Neuronal stem cell (in vitro differentiated cells): ENCODE results near the gene IBA57.

Experiments
- DNase-seq: peaks from one replicate; pipeline ENCODE4 v3.0.0-alpha.2; 2013; ENCODE audit warnings: low spot score
- H2AFZ ChIP-seq: one replicate; pipeline ENCODE4 v1.6.1; 2013; ENCODE audit warnings: mild to moderate bottlenecking, low read length, inconsistent platforms
- H2AK5ac ChIP-seq: 2 replicates; pipeline ENCODE4 v1.6.1; 2013; ENCODE audit warnings: low read depth, mild to moderate bottlenecking, inconsistent platforms, low read length, moderate library complexity, mixed read lengths
- H2BK120ac ChIP-seq: 2 replicates; pipeline ENCODE4 v1.6.1; 2013; ENCODE audit warnings: low read depth, mild to moderate bottlenecking, inconsistent platforms, low read length, moderate library complexity, mixed read lengths
- H2BK12ac ChIP-seq: one replicate; pipeline ENCODE4 v1.6.1; 2013; ENCODE audit warnings: low read length, inconsistent platforms
- H2BK15ac ChIP-seq: 2 replicates; pipeline ENCODE4 v1.6.1; 2013; ENCODE audit warnings: mild to moderate bottlenecking, low read length, inconsistent platforms, mixed read lengths
- H2BK5ac ChIP-seq: one replicate; pipeline ENCODE4 v1.6.1; 2013; ENCODE audit warnings: inconsistent platforms, mild to moderate bottlenecking, low read length, moderate library complexity
- H3K14ac ChIP-seq: one replicate; pipeline ENCODE4 v1.6.1; 2013; ENCODE audit warnings: low read length, inconsistent platforms
- H3K18ac ChIP-seq: 2 replicates; pipeline ENCODE4 v1.6.1; 2013; ENCODE audit warnings: low read length, inconsistent platforms
- H3K23ac ChIP-seq: 2 replicates; pipeline ENCODE4 v1.6.1; 2013; ENCODE audit warnings: low read depth, mild to moderate bottlenecking, mixed read lengths, low read length, inconsistent platforms; ENCODE audit not compliant: poor library complexity
- H3K27ac ChIP-seq: replicated peaks from 3 replicates; pipeline ENCODE4 v1.5.1; 2013; ENCODE audit warnings: low read length, inconsistent platforms
- H3K27me3 ChIP-seq, 3 experiments: 2 replicates each; pipeline ENCODE4 v1.6.1; 2013; ENCODE audit warnings: low read length in 3 of 3, mild to moderate bottlenecking in 2 of 3, inconsistent platforms in 1 of 3, low read depth in 1 of 3, mixed read lengths in 1 of 3, moderate library complexity in 1 of 3; ENCODE audit not compliant: control insufficient read depth in 3 of 3, insufficient read depth in 3 of 3
- H3K36me3 ChIP-seq, 2 donors: replicated peaks in 1 of 2; 2 replicates each; pipeline ENCODE4 v1.6.1; 2013; ENCODE audit warnings: low read length in 2 of 2; ENCODE audit not compliant: control insufficient read depth in 2 of 2, insufficient read depth in 2 of 2
- H3K4ac ChIP-seq: 2 replicates; pipeline ENCODE4 v1.6.1; 2013; ENCODE audit warnings: inconsistent platforms, mild to moderate bottlenecking, low read length, moderate library complexity
- H3K4me1 ChIP-seq, 2 donors: 1 replicate in 1 of 2; 2 replicates in 1 of 2; pipeline ENCODE4 v1.6.1; 2013; ENCODE audit warnings: low read length in 2 of 2, low read depth in 1 of 2; ENCODE audit not compliant: control insufficient read depth in 2 of 2, insufficient read depth in 1 of 2
- H3K4me2 ChIP-seq: one replicate; pipeline ENCODE4 v1.6.1; 2013; ENCODE audit warnings: mild to moderate bottlenecking, low read length, inconsistent platforms; ENCODE audit not compliant: insufficient read depth, poor library complexity, severe bottlenecking
- H3K4me3 ChIP-seq, 2 donors: 2 replicates each; pipeline ENCODE4 v1.5.1; 2013; ENCODE audit warnings: low read length in 2 of 2, mild to moderate bottlenecking in 2 of 2, inconsistent platforms in 1 of 2, moderate library complexity in 1 of 2
- H3K79me1 ChIP-seq: one replicate; pipeline ENCODE4 v1.6.1; 2013; ENCODE audit warnings: low read depth, mild to moderate bottlenecking, inconsistent platforms, low read length, moderate library complexity
- H3K9ac ChIP-seq: one replicate; pipeline ENCODE4 v1.6.1; 2013; ENCODE audit warnings: mild to moderate bottlenecking, low read depth, low read length, inconsistent platforms; ENCODE audit not compliant: poor library complexity
- H3K9me3 ChIP-seq, 2 donors: replicated peaks in 1 of 2; 2 replicates each; pipeline versions ENCODE3 to v1.6.1; 2013; ENCODE audit warnings: low read length in 2 of 2, mild to moderate bottlenecking in 2 of 2, inconsistent platforms in 1 of 2, low read depth in 1 of 2, mixed read lengths in 1 of 2, moderate library complexity in 1 of 2; ENCODE audit not compliant: control insufficient read depth in 2 of 2, insufficient read depth in 1 of 2
- H4K8ac ChIP-seq: one replicate; pipeline ENCODE4 v1.6.1; 2013; ENCODE audit warnings: low read depth, mild to moderate bottlenecking, inconsistent platforms, low read length, moderate library complexity
- H4K91ac ChIP-seq: one replicate; pipeline ENCODE4 v1.6.1; 2013; ENCODE audit warnings: low read length, low read depth, mild to moderate bottlenecking, inconsistent platforms; ENCODE audit not compliant: poor library complexity
- WGBS, 2 donors: extraction: QIAGEN DNeasy Blood & Tissue Kit; methylation state at CpG; one replicate each; pipeline ENCODE4 v1.1.7; 2013; ENCODE audit warnings: missing lambda C conversion rate in 2 of 2, mixed read lengths in 1 of 2; ENCODE audit not compliant: insufficient read length in 2 of 2, insufficient replicate concordance in 1 of 2; ENCODE audit errors: extremely low coverage in 2 of 2; 5-methylcytosine and 5-hydroxymethylcytosine counted together

The IBA57 gene

DNA sequence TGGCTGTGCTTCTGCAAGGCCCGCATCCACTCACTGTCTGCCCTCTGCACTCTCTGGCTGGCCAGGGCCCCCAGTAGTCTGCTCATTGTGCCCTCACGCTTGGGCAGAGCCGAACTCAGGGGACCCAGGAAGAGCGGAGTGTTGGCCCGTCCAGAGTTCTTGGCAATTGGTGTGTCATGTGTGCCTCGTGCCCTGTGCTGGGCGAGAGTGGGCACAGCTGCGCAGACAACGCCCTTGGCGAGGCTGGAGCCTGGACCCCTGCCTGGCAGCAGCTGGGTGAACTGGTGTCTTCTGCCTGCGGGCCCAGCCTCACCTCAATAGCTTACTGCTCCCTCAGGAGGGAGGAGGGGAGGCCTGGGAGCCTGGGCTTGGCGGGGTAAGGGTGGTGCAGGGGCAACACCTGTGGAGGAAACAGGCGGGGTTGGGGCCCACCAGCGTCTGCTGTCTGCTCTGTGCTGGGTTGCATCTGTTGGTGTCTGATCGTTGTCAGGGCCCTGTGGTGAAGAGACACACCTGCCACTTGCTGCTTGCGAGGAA, 23.4 kb upstream of the IBA57 start:
- H4K8ac ChIP-seq: no peak overlapping the region
- H3K4me2 ChIP-seq: no peak overlapping the region
- H2AK5ac ChIP-seq: no peak overlapping the region
- no peak overlapping the region for H3K27ac ChIP-seq
- no peak overlapping the region for H3K18ac ChIP-seq
- H2BK12ac ChIP-seq: no peak overlapping the region
- no peak overlapping the region for H2AFZ ChIP-seq
- H3K79me1 ChIP-seq: peaks cover 32% of the 10 kb centered on the region
- no CpG with 5 or more reads among the region's 16 CpGs for WGBS, 2 donors
- peak overlapping the region in 1 of 2 donors; percentile 96 for H3K4me3 ChIP-seq
- no peak overlapping the region for H3K23ac ChIP-seq
- no peak overlapping the region for H4K91ac ChIP-seq
- peaks cover 0 to 2% (median under 1%) of the 10 kb centered on the region in 3 experiments for H3K27me3 ChIP-seq
- no peak overlapping the region for H2BK120ac ChIP-seq
- no peak overlapping the region for H3K9ac ChIP-seq
- DNase-seq: no peak
- peaks cover 6 to 10% of the 10 kb centered on the region in 2 donors for H3K4me1 ChIP-seq
- no peak overlapping the region for H2BK5ac ChIP-seq
- no peak overlapping the region for H3K4ac ChIP-seq
- H2BK15ac ChIP-seq: no peak overlapping the region
- H3K14ac ChIP-seq: no peak overlapping the region
- no peaks in the 10 kb centered on the region for H3K9me3 ChIP-seq
- H3K36me3 ChIP-seq: peaks cover 0 to 36% of the 10 kb centered on the region in 2 donors

DNA sequence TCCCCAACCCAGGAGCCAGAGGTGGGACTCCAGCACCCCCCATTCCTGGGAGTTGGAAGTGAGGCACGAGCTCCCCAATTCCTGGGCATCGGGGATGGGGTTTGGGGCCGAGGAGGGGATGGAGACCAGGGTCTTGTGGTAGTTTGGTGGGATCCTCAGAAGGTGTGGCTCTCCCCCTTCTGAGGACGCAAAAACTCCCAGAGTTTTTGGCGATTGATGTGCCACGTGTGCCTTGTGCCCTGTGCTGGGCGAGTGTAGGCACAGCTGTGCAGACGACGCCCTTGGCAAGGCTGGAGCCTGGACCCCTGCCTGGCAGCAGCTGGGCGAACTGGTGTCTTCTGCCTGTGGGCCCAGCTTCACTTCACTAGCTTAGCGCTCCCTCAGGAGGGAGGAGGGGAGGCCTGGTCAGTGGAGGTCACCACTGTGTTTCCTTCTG, 22.9 kb upstream of the IBA57 start:
- Histone ChIP-seq H2BK12ac (peak overlapping the region; percentile 22), H3K4me2 (no peak overlapping the region), H3K14ac (no peak overlapping the region), H3K4me3 (peak overlapping the region; percentile 6 to 19), H3K36me3 (peaks cover 0 to 41% of the 10 kb centered on the region in 2 donors), H2AK5ac (no peak overlapping the region), H3K9me3 (no peaks in the 10 kb centered on the region), H3K4me1 (peaks cover 6 to 10% of the 10 kb centered on the region in 2 donors), H3K27ac (no peak overlapping the region), H2BK15ac (no peak overlapping the region), H3K23ac (no peak overlapping the region), H3K18ac (no peak overlapping the region), H3K4ac (no peak overlapping the region), H4K91ac (no peak overlapping the region), H3K79me1 (peaks cover 35% of the 10 kb centered on the region), H4K8ac (no peak overlapping the region), H3K9ac (no peak overlapping the region), H3K27me3 (peaks cover 0 to under 1% (median 0%) of the 10 kb centered on the region in 3 experiments), H2AFZ (no peak overlapping the region), H2BK120ac (no peak overlapping the region), H2BK5ac (no peak overlapping the region)
- DNase-seq: no peak
- WGBS, 2 donors: no CpG with 5 or more reads among the region's 11 CpGs

DNA sequence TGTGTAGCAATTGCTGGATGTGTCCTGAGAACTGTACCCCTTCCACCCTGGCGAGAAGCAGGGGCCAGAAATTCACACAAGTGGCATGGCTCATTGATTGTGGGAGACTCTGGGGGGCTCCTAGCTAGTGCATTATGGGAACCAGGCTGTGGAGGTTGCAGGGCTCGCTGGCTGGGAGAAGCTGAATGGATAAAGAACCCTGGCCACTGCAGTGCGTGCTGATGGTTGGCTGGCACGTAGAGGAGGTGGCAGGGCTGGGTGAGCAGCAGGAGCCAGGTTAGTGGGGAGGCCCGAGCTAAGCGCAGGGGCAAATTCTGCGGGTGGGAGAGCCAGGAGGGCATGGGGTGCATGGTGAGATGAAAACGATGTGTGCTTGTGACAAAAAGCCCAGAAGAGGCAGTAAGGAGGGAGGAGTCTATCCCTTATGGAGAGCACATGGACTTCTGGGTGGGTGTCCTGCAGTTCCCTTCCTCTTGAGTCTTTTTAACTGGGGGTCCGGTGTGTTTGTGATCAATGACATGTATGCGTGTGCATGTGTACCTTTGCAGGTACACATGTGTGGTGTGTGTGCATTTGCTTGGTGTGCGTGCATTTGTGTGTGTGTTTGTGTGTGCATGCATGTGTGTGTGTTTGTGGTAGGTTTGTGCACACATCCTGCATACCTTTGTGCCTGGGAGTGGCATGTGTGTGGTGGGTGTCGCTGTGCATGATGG, 22.0 kb upstream of the IBA57 start:
- Histone ChIP-seq H3K9me3 (no peaks in the 10 kb centered on the region), H2AK5ac (peak overlapping the region; percentile 9), H3K27ac (no peak overlapping the region), H4K8ac (no peak overlapping the region), H3K9ac (peak overlapping the region; percentile 38), H3K4ac (no peak overlapping the region), H3K4me1 (peaks cover 6 to 10% of the 10 kb centered on the region in 2 donors), H2BK12ac (no peak overlapping the region), H3K18ac (peak overlapping the region; percentile 38), H3K14ac (no peak overlapping the region), H2BK5ac (no peak overlapping the region), H3K27me3 (no peaks in the 10 kb centered on the region), H2BK120ac (no peak overlapping the region), H2BK15ac (no peak overlapping the region), H3K4me2 (no peak overlapping the region), H2AFZ (no peak overlapping the region), H3K79me1 (peaks cover 37% of the 10 kb centered on the region), H3K36me3 (peaks cover 0 to 49% of the 10 kb centered on the region in 2 donors), H3K4me3 (no peak overlapping the region), H4K91ac (no peak overlapping the region), H3K23ac (peak overlapping the region; percentile 73)
- WGBS, 2 donors: no CpG with 5 or more reads among the region's 12 CpGs
- no peak for DNase-seq

DNA sequence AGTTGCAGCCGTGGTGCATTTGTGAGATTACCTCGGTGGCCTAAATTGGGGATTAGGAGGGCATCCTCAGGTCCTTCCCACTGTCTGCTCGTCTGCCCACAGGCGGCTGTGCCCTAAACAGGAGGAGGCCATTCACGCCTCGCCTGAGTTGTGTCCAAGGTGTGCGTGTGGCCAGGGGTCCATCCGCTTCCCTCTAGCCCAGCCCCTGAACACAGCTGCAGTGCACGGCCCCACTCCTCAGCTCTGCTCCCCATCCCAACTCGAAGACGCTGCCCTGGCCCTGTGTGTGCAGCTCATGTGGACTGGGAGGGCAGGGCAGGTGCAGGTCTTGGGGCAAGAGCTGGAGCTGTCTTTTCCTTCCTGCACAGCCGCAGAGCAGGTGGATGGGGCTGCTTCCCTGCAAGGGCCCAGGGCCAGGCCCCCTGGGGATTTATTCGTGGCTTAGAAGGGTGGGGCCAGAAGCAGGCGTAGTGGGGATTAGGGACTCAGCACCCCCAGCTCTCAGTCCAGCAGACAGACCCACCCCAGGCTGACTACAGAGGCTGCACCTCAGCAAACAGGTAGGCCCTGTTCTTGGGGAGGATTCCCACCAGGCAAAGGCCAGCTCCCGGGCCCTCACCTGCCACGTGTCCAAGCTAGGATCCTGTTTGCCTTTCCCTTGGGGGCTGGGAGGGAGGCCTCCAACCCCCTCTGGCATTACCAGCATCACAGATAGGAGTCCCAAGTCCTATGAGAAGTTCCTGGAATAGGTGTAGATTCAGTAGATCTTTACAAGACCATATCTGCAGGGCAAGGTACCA, 21.2 kb upstream of the IBA57 start:
- no peak overlapping the region for H2BK120ac ChIP-seq
- H2BK15ac ChIP-seq: peak overlapping the region; percentile 49
- no peak overlapping the region for H4K91ac ChIP-seq
- H3K14ac ChIP-seq: no peak overlapping the region
- H3K4me1 ChIP-seq: peaks cover 12 to 16% of the 10 kb centered on the region in 2 donors
- H4K8ac ChIP-seq: no peak overlapping the region
- peak overlapping the region; percentile 66 for H2BK5ac ChIP-seq
- peak overlapping the region; percentile 7 for H2AK5ac ChIP-seq
- peak overlapping the region; percentile 73 for H3K23ac ChIP-seq
- H2BK12ac ChIP-seq: no peak overlapping the region
- peak overlapping the region in 1 of 2 donors; percentile 46 for H3K4me3 ChIP-seq
- H3K36me3 ChIP-seq: peaks cover 0 to 53% of the 10 kb centered on the region in 2 donors
- no peak overlapping the region for H3K18ac ChIP-seq
- no peak for DNase-seq
- peak overlapping the region; percentile 38 for H3K9ac ChIP-seq
- H3K4ac ChIP-seq: no peak overlapping the region
- H3K27me3 ChIP-seq: no peaks in the 10 kb centered on the region
- no peak overlapping the region for H3K27ac ChIP-seq
- no peaks in the 10 kb centered on the region for H3K9me3 ChIP-seq
- peaks cover 37% of the 10 kb centered on the region for H3K79me1 ChIP-seq
- H3K4me2 ChIP-seq: no peak overlapping the region
- WGBS, 2 donors: no CpG with 5 or more reads among the region's 16 CpGs
- no peak overlapping the region for H2AFZ ChIP-seq
